ENCODE results near the gene GNAI2.

DNA sequence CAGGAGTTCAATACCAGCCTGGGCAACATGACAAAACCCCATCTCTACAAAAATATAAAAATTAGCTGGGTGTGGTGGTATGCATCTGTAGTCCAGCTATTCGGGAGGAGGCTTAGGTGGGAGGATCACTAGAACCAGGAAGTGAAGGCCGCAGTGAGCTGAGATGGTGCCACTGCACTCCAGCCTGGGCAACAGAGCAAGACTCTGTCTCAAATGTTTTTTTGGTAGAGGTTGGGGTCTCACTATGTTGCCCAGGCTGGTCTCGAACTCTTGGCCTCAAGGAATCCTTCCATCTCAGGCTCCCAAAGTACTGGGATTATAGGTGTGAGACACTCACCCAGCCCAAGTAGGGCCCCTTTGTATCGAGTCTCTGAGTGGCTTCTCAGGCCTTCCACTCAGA lies 58.1 kb downstream of the GNAI2 start:
- TF ChIP-seq, protein P1, sequence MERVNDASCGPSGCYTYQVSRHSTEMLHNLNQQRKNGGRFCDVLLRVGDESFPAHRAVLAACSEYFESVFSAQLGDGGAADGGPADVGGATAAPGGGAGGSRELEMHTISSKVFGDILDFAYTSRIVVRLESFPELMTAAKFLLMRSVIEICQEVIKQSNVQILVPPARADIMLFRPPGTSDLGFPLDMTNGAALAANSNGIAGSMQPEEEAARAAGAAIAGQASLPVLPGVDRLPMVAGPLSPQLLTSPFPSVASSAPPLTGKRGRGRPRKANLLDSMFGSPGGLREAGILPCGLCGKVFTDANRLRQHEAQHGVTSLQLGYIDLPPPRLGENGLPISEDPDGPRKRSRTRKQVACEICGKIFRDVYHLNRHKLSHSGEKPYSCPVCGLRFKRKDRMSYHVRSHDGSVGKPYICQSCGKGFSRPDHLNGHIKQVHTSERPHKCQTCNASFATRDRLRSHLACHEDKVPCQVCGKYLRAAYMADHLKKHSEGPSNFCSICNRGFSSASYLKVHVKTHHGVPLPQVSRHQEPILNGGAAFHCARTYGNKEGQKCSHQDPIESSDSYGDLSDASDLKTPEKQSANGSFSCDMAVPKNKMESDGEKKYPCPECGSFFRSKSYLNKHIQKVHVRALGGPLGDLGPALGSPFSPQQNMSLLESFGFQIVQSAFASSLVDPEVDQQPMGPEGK (CRISPR knock-in tag; IDR thresholded peaks at IDR 0.05; ENCODE audit: borderline replicate concordance), result no peak
- TF ChIP-seq CSDC2 (CRISPR knock-in tag; IDR thresholded peaks at IDR 0.05) (no peak), ZFP3 (CRISPR knock-in tag; IDR thresholded peaks at IDR 0.05) (no peak), ZNF8 (CRISPR knock-in tag; IDR thresholded peaks at IDR 0.05) (no peak), ZFP30 (CRISPR knock-in tag; IDR thresholded peaks at IDR 0.05) (no peak), ARNTL (CRISPR knock-in tag; IDR thresholded peaks at IDR 0.05; ENCODE audit: borderline replicate concordance, low read depth) (no peak), ESRRG (CRISPR knock-in tag; IDR thresholded peaks at IDR 0.05) (no peak), RARB (CRISPR knock-in tag; IDR thresholded peaks at IDR 0.05) (no peak), ISL1 (CRISPR knock-in tag; IDR thresholded peaks at IDR 0.05) (no peak), TCF4 (CRISPR knock-in tag; IDR thresholded peaks at IDR 0.05; ENCODE audit: borderline replicate concordance) (no peak), ZNF70 (CRISPR knock-in tag; IDR thresholded peaks at IDR 0.05) (no peak)
- TF ChIP-seq, protein P2, sequence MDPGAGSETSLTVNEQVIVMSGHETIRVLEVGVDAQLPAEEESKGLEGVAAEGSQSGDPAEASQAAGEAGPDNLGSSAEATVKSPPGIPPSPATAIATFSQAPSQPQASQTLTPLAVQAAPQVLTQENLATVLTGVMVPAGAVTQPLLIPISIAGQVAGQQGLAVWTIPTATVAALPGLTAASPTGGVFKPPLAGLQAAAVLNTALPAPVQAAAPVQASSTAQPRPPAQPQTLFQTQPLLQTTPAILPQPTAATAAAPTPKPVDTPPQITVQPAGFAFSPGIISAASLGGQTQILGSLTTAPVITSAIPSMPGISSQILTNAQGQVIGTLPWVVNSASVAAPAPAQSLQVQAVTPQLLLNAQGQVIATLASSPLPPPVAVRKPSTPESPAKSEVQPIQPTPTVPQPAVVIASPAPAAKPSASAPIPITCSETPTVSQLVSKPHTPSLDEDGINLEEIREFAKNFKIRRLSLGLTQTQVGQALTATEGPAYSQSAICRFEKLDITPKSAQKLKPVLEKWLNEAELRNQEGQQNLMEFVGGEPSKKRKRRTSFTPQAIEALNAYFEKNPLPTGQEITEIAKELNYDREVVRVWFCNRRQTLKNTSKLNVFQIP (CRISPR knock-in tag; IDR thresholded peaks at IDR 0.05; ENCODE audit: borderline replicate concordance, low read depth), result no peak
- TF ChIP-seq, protein P3, sequence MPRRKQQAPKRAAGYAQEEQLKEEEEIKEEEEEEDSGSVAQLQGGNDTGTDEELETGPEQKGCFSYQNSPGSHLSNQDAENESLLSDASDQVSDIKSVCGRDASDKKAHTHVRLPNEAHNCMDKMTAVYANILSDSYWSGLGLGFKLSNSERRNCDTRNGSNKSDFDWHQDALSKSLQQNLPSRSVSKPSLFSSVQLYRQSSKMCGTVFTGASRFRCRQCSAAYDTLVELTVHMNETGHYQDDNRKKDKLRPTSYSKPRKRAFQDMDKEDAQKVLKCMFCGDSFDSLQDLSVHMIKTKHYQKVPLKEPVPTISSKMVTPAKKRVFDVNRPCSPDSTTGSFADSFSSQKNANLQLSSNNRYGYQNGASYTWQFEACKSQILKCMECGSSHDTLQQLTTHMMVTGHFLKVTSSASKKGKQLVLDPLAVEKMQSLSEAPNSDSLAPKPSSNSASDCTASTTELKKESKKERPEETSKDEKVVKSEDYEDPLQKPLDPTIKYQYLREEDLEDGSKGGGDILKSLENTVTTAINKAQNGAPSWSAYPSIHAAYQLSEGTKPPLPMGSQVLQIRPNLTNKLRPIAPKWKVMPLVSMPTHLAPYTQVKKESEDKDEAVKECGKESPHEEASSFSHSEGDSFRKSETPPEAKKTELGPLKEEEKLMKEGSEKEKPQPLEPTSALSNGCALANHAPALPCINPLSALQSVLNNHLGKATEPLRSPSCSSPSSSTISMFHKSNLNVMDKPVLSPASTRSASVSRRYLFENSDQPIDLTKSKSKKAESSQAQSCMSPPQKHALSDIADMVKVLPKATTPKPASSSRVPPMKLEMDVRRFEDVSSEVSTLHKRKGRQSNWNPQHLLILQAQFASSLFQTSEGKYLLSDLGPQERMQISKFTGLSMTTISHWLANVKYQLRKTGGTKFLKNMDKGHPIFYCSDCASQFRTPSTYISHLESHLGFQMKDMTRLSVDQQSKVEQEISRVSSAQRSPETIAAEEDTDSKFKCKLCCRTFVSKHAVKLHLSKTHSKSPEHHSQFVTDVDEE (CRISPR knock-in tag; IDR thresholded peaks at IDR 0.05), result no peak

All from SK-N-SH treated with all-trans-retinoic acid at 6 μM for 48 hours (cell line).